WTC11 (cell line): ENCODE data around the gene RALY. TPM values are rescaled to one million over a fixed set of nuclear protein-coding genes. Genes with fewer than 3 reads are reported as not detected.

Experiments
- ATAC-seq: fragments of 200-7000 bp; cut with Tn5 transposase; 2 replicates; pipeline ENCODE4 v1.10.0; 2021; ENCODE audit warnings: mild to moderate bottlenecking, moderate library complexity
- CTCF ChIA-PET: fragments of 300-600 bp; sonication (Branson Sonifier 250); formaldehyde crosslinking; loops from one replicate; lab custom pipeline; 2021; ENCODE audit warnings: antibody characterized with exemption; lab: Charles Lee
- POLR2A ChIA-PET: fragments of 350-600 bp; sonication (Branson Sonifier 250); formaldehyde crosslinking; loops from one replicate; lab custom pipeline; 2021; ENCODE audit warnings: antibody characterized with exemption; lab: Charles Lee
- DNase-seq: peaks from one replicate; pipeline ENCODE4 v3.0.0; 2021; ENCODE audit warnings: low spot score
- H3K27ac Mint-ChIP-seq: 2 replicates; pipeline ENCODE4 v1.8.0; 2021; ENCODE audit warnings: mixed read lengths
- H3K27me3 Mint-ChIP-seq: 2 replicates; pipeline ENCODE4 v1.8.0; 2021; ENCODE audit warnings: low read depth, mild to moderate bottlenecking, moderate library complexity, mixed read lengths
- H3K36me3 Mint-ChIP-seq: 2 replicates; pipeline ENCODE4 v1.8.0; 2021; ENCODE audit warnings: mixed read lengths
- H3K4me1 Mint-ChIP-seq: 2 replicates; pipeline ENCODE4 v1.8.0; 2022; ENCODE audit warnings: mixed read lengths
- H3K4me3 Mint-ChIP-seq: 2 replicates; pipeline ENCODE4 v1.8.0; 2021; ENCODE audit warnings: mild to moderate bottlenecking, moderate library complexity, mixed read lengths
- H3K9me3 Mint-ChIP-seq: 2 replicates; pipeline ENCODE4 v1.8.0; 2021; ENCODE audit warnings: mixed read lengths
- ATF1 ChIP-seq: sonication (generic); formaldehyde crosslinking; IDR thresholded peaks from 2 replicates; pipeline ENCODE4 v1.8.1; 2023; ENCODE audit warnings: mild to moderate bottlenecking, moderate library complexity, missing genetic modification reagents
- ELF4 ChIP-seq: sonication (generic); formaldehyde crosslinking; IDR thresholded peaks from 2 replicates; pipeline ENCODE4 v1.8.1; 2022; ENCODE audit warnings: low read depth, mild to moderate bottlenecking, moderate library complexity, missing genetic modification reagents
- FOXP1 ChIP-seq: sonication (generic); formaldehyde crosslinking; IDR thresholded peaks from 2 replicates; pipeline ENCODE4 v1.8.0; 2022; ENCODE audit warnings: missing genetic modification reagents, mild to moderate bottlenecking, moderate library complexity, borderline replicate concordance
- HMGA2 ChIP-seq: fragments of 250-450 bp; sonication (Bioruptor Pico); IDR thresholded peaks from 2 replicates; pipeline ENCODE4 v1.4.0; 2021; ENCODE audit warnings: mild to moderate bottlenecking, moderate library complexity
- IRF1 ChIP-seq: sonication (generic); formaldehyde crosslinking; IDR thresholded peaks from 2 replicates; pipeline ENCODE4 v1.8.0; 2023; ENCODE audit warnings: missing genetic modification reagents
- JUN ChIP-seq: sonication (generic); formaldehyde crosslinking; IDR thresholded peaks from 2 replicates; pipeline ENCODE4 v1.8.0; 2023; ENCODE audit warnings: mild to moderate bottlenecking, missing genetic modification reagents
- KAT7 ChIP-seq: sonication (generic); formaldehyde crosslinking; IDR thresholded peaks from 2 replicates; pipeline ENCODE4 v1.8.1; 2023; ENCODE audit warnings: missing genetic modification reagents, mild to moderate bottlenecking, borderline replicate concordance
- MXD4 ChIP-seq: fragments of 250-450 bp; sonication (Bioruptor Pico); IDR thresholded peaks from 2 replicates; pipeline ENCODE4 v1.8.0; 2021; ENCODE audit warnings: mild to moderate bottlenecking, moderate library complexity, borderline replicate concordance
- NFATC4 ChIP-seq: fragments of 250-450 bp; sonication (Bioruptor Pico); IDR thresholded peaks from 2 replicates; pipeline ENCODE4 v1.9.0; 2021; ENCODE audit warnings: mild to moderate bottlenecking
- NFE2L1 ChIP-seq: sonication (generic); formaldehyde crosslinking; IDR thresholded peaks from 2 replicates; pipeline ENCODE4 v1.8.1; 2023; ENCODE audit warnings: missing genetic modification reagents
- NFYB ChIP-seq: sonication (generic); formaldehyde crosslinking; conservative IDR thresholded peaks from 2 replicates; pipeline ENCODE4 v1.8.0; 2022; ENCODE audit warnings: low read depth, missing genetic modification reagents
- OVOL2 ChIP-seq: fragments of 250-450 bp; sonication (Bioruptor Pico); IDR thresholded peaks from 2 replicates; pipeline ENCODE4 v1.9.0; 2021; ENCODE audit warnings: mild to moderate bottlenecking, borderline replicate concordance
- RORB ChIP-seq: fragments of 250-450 bp; sonication (Bioruptor Pico); IDR thresholded peaks from 2 replicates; pipeline ENCODE4 v1.9.0; 2021; ENCODE audit warnings: mild to moderate bottlenecking
- SMAD3 ChIP-seq: sonication (generic); formaldehyde crosslinking; IDR thresholded peaks from 2 replicates; pipeline ENCODE4 v1.8.0; 2022; ENCODE audit warnings: missing genetic modification reagents, mild to moderate bottlenecking, borderline replicate concordance
- TP53 ChIP-seq: sonication (generic); formaldehyde crosslinking; IDR thresholded peaks from 2 replicates; pipeline ENCODE4 v1.8.1; 2023; ENCODE audit warnings: mild to moderate bottlenecking, missing genetic modification reagents
- ZNF396 ChIP-seq: fragments of 250-450 bp; sonication (Bioruptor Pico); IDR thresholded peaks from 2 replicates; pipeline ENCODE4 v1.8.0; 2021; ENCODE audit warnings: mild to moderate bottlenecking, moderate library complexity, borderline replicate concordance
- ZNF416 ChIP-seq: fragments of 250-450 bp; sonication (Bioruptor Pico); IDR thresholded peaks from 2 replicates; pipeline ENCODE4 v1.9.0; 2021; ENCODE audit warnings: mild to moderate bottlenecking, inconsistent platforms
- ZNF423 ChIP-seq: fragments of 250-450 bp; sonication (Bioruptor Pico); IDR thresholded peaks from 2 replicates; pipeline ENCODE4 v2.1.2; 2022; ENCODE audit warnings: mild to moderate bottlenecking, moderate library complexity
- ZNF671 ChIP-seq: fragments of 250-450 bp; sonication (Bioruptor Pico); IDR thresholded peaks from 2 replicates; pipeline ENCODE4 v1.8.0; 2021; ENCODE audit warnings: mild to moderate bottlenecking
- total RNA-seq: library from RNA; stranded (reverse); gene quantifications from 3 replicates; pipeline ENCODE4 v1.2.3, GENCODE V29; 2021
- TF ChIP-seq, protein P1 (sequence below): sonication (generic); formaldehyde crosslinking; IDR thresholded peaks from 2 replicates; pipeline ENCODE4 v1.8.0; 2022; ENCODE audit warnings: mild to moderate bottlenecking, missing genetic modification reagents
- TF ChIP-seq, protein P2 (sequence below): sonication (generic); formaldehyde crosslinking; IDR thresholded peaks from 2 replicates; pipeline ENCODE4 v1.8.0; 2023; ENCODE audit warnings: mild to moderate bottlenecking, missing genetic modification reagents
- TF ChIP-seq, protein P3 (sequence below): sonication (generic); formaldehyde crosslinking; conservative IDR thresholded peaks from 2 replicates; pipeline ENCODE4 v1.8.1; 2022; ENCODE audit warnings: mild to moderate bottlenecking, missing genetic modification reagents
- TF ChIP-seq, protein P4 (sequence below): sonication (generic); formaldehyde crosslinking; IDR thresholded peaks from 2 replicates; pipeline ENCODE4 v1.8.1; 2023; ENCODE audit warnings: mild to moderate bottlenecking, moderate library complexity, missing genetic modification reagents

Gene RALY
- total RNA-seq, 1 experiment from 2014 or later = 164 TPM

GRCh38 chr20:33964441-33964840 is 29.3 kb upstream of the RALY start (continued):
- TF ChIP-seq JUN (no peak), ATF1 (CRISPR knock-in tag) (no peak), RORB (CRISPR knock-in tag) (no peak), TP53 (CRISPR knock-in tag) (no peak), NFE2L1 (CRISPR knock-in tag) (no peak), SMAD3 (no peak), ZNF671 (CRISPR knock-in tag) (no peak), ZNF396 (CRISPR knock-in tag) (no peak)

DNA sequence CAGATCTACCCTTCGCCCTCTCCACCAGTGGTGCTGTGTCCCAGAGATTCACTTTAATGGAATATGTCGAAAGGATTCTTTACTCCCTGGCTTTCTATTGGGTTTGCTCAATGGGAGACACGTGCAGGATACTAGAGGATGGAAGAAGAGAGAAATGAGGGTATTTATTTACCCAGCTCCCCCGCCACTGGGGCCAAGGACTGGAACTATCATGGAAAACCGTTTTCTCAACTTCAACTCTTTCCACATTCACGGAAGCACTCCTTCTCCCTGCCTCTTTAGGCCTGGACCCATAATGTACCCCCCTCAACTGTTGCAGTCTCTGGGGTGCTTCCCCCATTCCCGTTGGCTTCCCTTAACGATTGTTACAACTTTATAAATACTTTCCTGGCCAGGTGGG is 26.6 kb upstream of the RALY start:
- no peak overlapping the region for H3K27ac Mint-ChIP-seq
- CTCF ChIA-PET = interaction anchor here (0.9 kb wide), 1 partner anchor 18 kb away, joined by 3 read pairs; no protein-coding TSS in a partner anchor
- H3K36me3 Mint-ChIP-seq = no peaks in the 10 kb centered on the region
- ATAC-seq = no peak
- POLR2A ChIA-PET = no interaction called here
- no peaks in the 10 kb centered on the region for H3K27me3 Mint-ChIP-seq
- DNase-seq = no peak
- peaks cover 15% of the 10 kb centered on the region for H3K4me1 Mint-ChIP-seq
- TF ChIP-seq KAT7 = no peak
- H3K9me3 Mint-ChIP-seq = no peaks in the 10 kb centered on the region; the same call in 1 of the 2 replicates
- H3K4me3 Mint-ChIP-seq = no peak overlapping the region

DNA sequence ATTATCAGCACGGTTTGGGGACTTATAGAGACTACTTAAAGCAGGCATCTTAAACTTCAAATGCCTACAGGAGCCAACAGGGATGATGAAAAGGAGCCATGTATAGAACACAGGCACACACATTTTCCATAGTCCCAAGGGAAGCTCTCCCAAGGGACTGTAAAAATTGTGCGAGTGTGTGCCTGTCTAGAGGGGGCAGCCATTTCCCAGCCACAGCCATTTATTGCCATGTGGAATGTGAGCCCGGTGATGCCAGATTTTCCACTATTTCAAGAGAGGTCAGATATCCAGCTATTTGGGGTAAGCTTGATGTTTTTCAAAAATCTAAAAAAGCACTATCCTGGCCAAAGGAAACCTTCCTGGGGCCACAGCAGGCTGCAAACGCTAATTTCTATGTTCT is 24.1 kb upstream of the RALY start:
- no peaks in the 10 kb centered on the region; the same call in 1 of the 2 replicates for H3K9me3 Mint-ChIP-seq
- CTCF ChIA-PET = interaction anchor here (1.7 kb wide), 1 partner anchor 106 kb away, joined by 5 read pairs; no protein-coding TSS in a partner anchor
- H3K27ac Mint-ChIP-seq = no peak overlapping the region
- POLR2A ChIA-PET = interaction anchor here (1.4 kb wide), 1 partner anchor 11 kb away, joined by 5 read pairs; no protein-coding TSS in a partner anchor
- DNase-seq = no peak
- H3K4me1 Mint-ChIP-seq = peaks cover 10% of the 10 kb centered on the region
- H3K4me3 Mint-ChIP-seq = no peak overlapping the region
- no peaks in the 10 kb centered on the region for H3K27me3 Mint-ChIP-seq
- TF ChIP-seq ZNF416 = no peak
- TF ChIP-seq, protein P1, sequence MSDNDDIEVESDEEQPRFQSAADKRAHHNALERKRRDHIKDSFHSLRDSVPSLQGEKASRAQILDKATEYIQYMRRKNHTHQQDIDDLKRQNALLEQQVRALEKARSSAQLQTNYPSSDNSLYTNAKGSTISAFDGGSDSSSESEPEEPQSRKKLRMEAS = no peak
- TF ChIP-seq ZNF423 = no peak
- no peak for TF ChIP-seq HMGA2 (CRISPR knock-in tag)
- TF ChIP-seq, protein P2, sequence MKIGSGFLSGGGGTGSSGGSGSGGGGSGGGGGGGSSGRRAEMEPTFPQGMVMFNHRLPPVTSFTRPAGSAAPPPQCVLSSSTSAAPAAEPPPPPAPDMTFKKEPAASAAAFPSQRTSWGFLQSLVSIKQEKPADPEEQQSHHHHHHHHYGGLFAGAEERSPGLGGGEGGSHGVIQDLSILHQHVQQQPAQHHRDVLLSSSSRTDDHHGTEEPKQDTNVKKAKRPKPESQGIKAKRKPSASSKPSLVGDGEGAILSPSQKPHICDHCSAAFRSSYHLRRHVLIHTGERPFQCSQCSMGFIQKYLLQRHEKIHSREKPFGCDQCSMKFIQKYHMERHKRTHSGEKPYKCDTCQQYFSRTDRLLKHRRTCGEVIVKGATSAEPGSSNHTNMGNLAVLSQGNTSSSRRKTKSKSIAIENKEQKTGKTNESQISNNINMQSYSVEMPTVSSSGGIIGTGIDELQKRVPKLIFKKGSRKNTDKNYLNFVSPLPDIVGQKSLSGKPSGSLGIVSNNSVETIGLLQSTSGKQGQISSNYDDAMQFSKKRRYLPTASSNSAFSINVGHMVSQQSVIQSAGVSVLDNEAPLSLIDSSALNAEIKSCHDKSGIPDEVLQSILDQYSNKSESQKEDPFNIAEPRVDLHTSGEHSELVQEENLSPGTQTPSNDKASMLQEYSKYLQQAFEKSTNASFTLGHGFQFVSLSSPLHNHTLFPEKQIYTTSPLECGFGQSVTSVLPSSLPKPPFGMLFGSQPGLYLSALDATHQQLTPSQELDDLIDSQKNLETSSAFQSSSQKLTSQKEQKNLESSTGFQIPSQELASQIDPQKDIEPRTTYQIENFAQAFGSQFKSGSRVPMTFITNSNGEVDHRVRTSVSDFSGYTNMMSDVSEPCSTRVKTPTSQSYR = no peak
- no peak for TF ChIP-seq OVOL2 (CRISPR knock-in tag)
- TF ChIP-seq NFYB (CRISPR knock-in tag) = no peak
- TF ChIP-seq ELF4 = no peak
- TF ChIP-seq NFATC4 (CRISPR knock-in tag) = no peak
- no peak for TF ChIP-seq IRF1
- no peak for TF ChIP-seq MXD4 (CRISPR knock-in tag)
- TF ChIP-seq FOXP1 = no peak
- TF ChIP-seq, protein P3, sequence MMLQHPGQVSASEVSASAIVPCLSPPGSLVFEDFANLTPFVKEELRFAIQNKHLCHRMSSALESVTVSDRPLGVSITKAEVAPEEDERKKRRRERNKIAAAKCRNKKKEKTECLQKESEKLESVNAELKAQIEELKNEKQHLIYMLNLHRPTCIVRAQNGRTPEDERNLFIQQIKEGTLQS (CRISPR knock-in tag) = no peak
- TF ChIP-seq, protein P4, sequence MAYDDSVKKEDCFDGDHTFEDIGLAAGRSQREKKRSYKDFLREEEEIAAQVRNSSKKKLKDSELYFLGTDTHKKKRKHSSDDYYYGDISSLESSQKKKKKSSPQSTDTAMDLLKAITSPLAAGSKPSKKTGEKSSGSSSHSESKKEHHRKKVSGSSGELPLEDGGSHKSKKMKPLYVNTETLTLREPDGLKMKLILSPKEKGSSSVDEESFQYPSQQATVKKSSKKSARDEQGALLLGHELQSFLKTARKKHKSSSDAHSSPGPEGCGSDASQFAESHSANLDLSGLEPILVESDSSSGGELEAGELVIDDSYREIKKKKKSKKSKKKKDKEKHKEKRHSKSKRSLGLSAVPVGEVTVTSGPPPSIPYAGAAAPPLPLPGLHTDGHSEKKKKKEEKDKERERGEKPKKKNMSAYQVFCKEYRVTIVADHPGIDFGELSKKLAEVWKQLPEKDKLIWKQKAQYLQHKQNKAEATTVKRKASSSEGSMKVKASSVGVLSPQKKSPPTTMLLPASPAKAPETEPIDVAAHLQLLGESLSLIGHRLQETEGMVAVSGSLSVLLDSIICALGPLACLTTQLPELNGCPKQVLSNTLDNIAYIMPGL = no peak
- no peak for ATAC-seq
- no peaks in the 10 kb centered on the region for H3K36me3 Mint-ChIP-seq
